Liver (tissue), 9 donors: ENCODE data around the gene SPSB1. TPM values are rescaled to one million over a fixed set of nuclear protein-coding genes. Genes with fewer than 3 reads are reported as not detected.

Experiments used
- DNase-seq: peaks from one replicate; pipeline ENCODE4 v3.0.0-alpha.2; 2017; ENCODE audit warnings: low spot score
- H3K27ac ChIP-seq, 2 donors: one replicate each; pipeline ENCODE4 v1.7.0; 2013; ENCODE audit warnings: inconsistent platforms in 2 of 2, low read length in 2 of 2, control low read depth in 1 of 2, low read depth in 1 of 2, mild to moderate bottlenecking in 1 of 2
- H3K27me3 ChIP-seq, 4 donors: one replicate each; pipeline versions ENCODE4 v1.6.1 to v1.7.0; 2013; ENCODE audit warnings: low read length in 3 of 4, inconsistent platforms in 1 of 4, mild to moderate bottlenecking in 1 of 4, moderate library complexity in 1 of 4; ENCODE audit not compliant: control insufficient read depth in 4 of 4, insufficient read depth in 4 of 4
- H3K36me3 ChIP-seq, 4 donors: one replicate each; pipeline versions ENCODE4 v1.6.1 to v1.7.0; 2013; ENCODE audit warnings: low read length in 3 of 4, mild to moderate bottlenecking in 3 of 4, low read depth in 1 of 4, moderate library complexity in 1 of 4; ENCODE audit not compliant: control insufficient read depth in 4 of 4, insufficient read depth in 3 of 4
- H3K4me1 ChIP-seq, 4 donors: one replicate each; pipeline versions ENCODE4 v1.6.1 to v1.7.0; 2013; ENCODE audit warnings: low read length in 3 of 4, mild to moderate bottlenecking in 3 of 4, moderate library complexity in 1 of 4; ENCODE audit not compliant: control insufficient read depth in 4 of 4, insufficient read depth in 4 of 4
- H3K4me3 ChIP-seq, 3 donors: one replicate each; pipeline versions ENCODE4 v1.6.1 to v1.7.0; 2013; ENCODE audit warnings: low read length in 3 of 3, control low read depth in 1 of 3, low read depth in 1 of 3, mild to moderate bottlenecking in 1 of 3
- H3K9ac ChIP-seq, 2 donors: one replicate each; pipeline ENCODE4 v1.7.0; 2013; ENCODE audit warnings: low read length in 2 of 2, mild to moderate bottlenecking in 2 of 2, moderate library complexity in 2 of 2, control low read depth in 1 of 2, low read depth in 1 of 2
- H3K9me3 ChIP-seq, 4 donors: one replicate each; pipeline versions ENCODE4 v1.6.1 to v1.7.0; 2013; ENCODE audit warnings: low read length in 3 of 4; ENCODE audit not compliant: control insufficient read depth in 4 of 4
- CTCF ChIP-seq: fragments of 150-350 bp; IDR thresholded peaks from 2 replicates; pipeline ENCODE4 v1.5.1; 2017; ENCODE audit warnings: improper control_type of control experiment, low read depth, low read length; ENCODE audit not compliant: missing input control
- FOXA1 ChIP-seq: IDR thresholded peaks from 2 replicates; pipeline ENCODE4 v1.6.1; 2016; ENCODE audit warnings: antibody characterized with exemption
- HNF4A ChIP-seq, 2 donors: conservative IDR thresholded peaks; 2 replicates each; pipeline ENCODE4 v1.6.1; 2016; ENCODE audit warnings: antibody characterized with exemption in 2 of 2, mild to moderate bottlenecking in 2 of 2
- HNF4G ChIP-seq: IDR thresholded peaks from 2 replicates; pipeline ENCODE4 v1.6.1; 2016; ENCODE audit warnings: antibody characterized with exemption
- JUND ChIP-seq, 2 donors: IDR thresholded peaks; 2 replicates each; pipeline ENCODE4 v1.6.1; 2016; ENCODE audit warnings: antibody characterized with exemption in 2 of 2
- MAX ChIP-seq: IDR thresholded peaks from 2 replicates; pipeline ENCODE4 v1.6.1; 2016; ENCODE audit warnings: antibody characterized with exemption
- NR2F2 ChIP-seq: IDR thresholded peaks from 2 replicates; pipeline ENCODE4 v1.6.1; 2016; ENCODE audit warnings: antibody characterized with exemption
- RAD21 ChIP-seq, 2 donors: IDR thresholded peaks; 2 replicates each; pipeline ENCODE4 v1.6.1; 2016; ENCODE audit warnings: antibody characterized with exemption in 2 of 2, mild to moderate bottlenecking in 2 of 2
- RXRA ChIP-seq, 2 donors: IDR thresholded peaks; 2 replicates each; pipeline ENCODE4 v1.6.1; 2017 to 2018; ENCODE audit warnings: antibody characterized with exemption in 2 of 2, mild to moderate bottlenecking in 1 of 2
- SP1 ChIP-seq: IDR thresholded peaks from 2 replicates; pipeline ENCODE4 v1.6.1; 2018; ENCODE audit warnings: antibody characterized with exemption, mild to moderate bottlenecking
- TAF1 ChIP-seq: conservative IDR thresholded peaks from 2 replicates; pipeline ENCODE4 v1.6.1; 2016; ENCODE audit warnings: antibody characterized with exemption, mild to moderate bottlenecking
- WGBS: extraction: QIAGEN DNeasy Blood & Tissue Kit; methylation state at CpG from one replicate; pipeline ENCODE4 v1.1.7; 2013; 5-methylcytosine and 5-hydroxymethylcytosine counted together
- polyA plus RNA-seq, 2 donors: library from polyadenylated mRNA; stranded (reverse) in 1 of 2; unstranded in 1 of 2; fragments of 200-250 nt in 1 of 2; fragments of >200 nt in 1 of 2; fragmentation: Nextera tagmentation in 1 of 2; extraction: Ambion mirVana in 1 of 2; gene quantifications; one replicate each; pipeline versions ENCODE4 v1.2.1 to v1.2.3, GENCODE V29; 2013 to 2015
- total RNA-seq, 2 donors: library from RNA; depleted of rRNA; stranded (reverse); fragments of >200 nt; gene quantifications; one replicate each; pipeline ENCODE4 v1.2.3, GENCODE V29; 2014
- TF ChIP-seq, protein P1 (sequence below): IDR thresholded peaks from 2 replicates; pipeline ENCODE4 v1.6.1; 2016; ENCODE audit warnings: antibody characterized with exemption
- TF ChIP-seq, protein P2 (sequence below): IDR thresholded peaks from 2 replicates; pipeline ENCODE4 v1.6.1; 2016; ENCODE audit warnings: antibody characterized with exemption
- donor health status: healthy.
- donor health status: healthy.
- donor health status: healthy.
- donor health status: healthy.
- donor health status: healthy.

The SPSB1 gene
- total and polyA plus RNA-seq, 4 donors: 4.1 to 22.6 (median 14.8) TPM

- Histone ChIP-seq H3K4me3 (no peak overlapping the region), H3K36me3 (peaks cover 0 to 4% (median 0%) of the 10 kb centered on the region in 4 donors), H3K27ac (no peak overlapping the region), H3K4me1 (no peaks in the 10 kb centered on the region), H3K9ac (no peak overlapping the region), H3K9me3 (no peaks in the 10 kb centered on the region), H3K27me3 (no peaks in the 10 kb centered on the region)
- no peak for DNase-seq
- TF ChIP-seq, protein P1, sequence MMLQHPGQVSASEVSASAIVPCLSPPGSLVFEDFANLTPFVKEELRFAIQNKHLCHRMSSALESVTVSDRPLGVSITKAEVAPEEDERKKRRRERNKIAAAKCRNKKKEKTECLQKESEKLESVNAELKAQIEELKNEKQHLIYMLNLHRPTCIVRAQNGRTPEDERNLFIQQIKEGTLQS: no peak
- TF ChIP-seq HNF4A (conservative IDR thresholded peaks at IDR 0.05) (no peak), JUND (IDR thresholded peaks at IDR 0.05) (no peak), RXRA (IDR thresholded peaks at IDR 0.05) (no peak), FOXA1 (no peak), SP1 (no peak), RAD21 (IDR thresholded peaks at IDR 0.05) (no peak)
- WGBS: 82% methylated on average over 27 of the region's 27 CpGs
Observed at GRCh38 chr1:9322661-9323244, 30.1 kb downstream of the SPSB1 start.

- H3K27ac ChIP-seq: no peak overlapping the region
- no peak overlapping the region for H3K9ac ChIP-seq
- TF ChIP-seq TAF1: no peak
- TF ChIP-seq, protein P1: no peak
- TF ChIP-seq MAX: no peak
- TF ChIP-seq SP1: no peak
- TF ChIP-seq RXRA (IDR thresholded peaks at IDR 0.05): no peak
- TF ChIP-seq HNF4A (conservative IDR thresholded peaks at IDR 0.05): no peak
- no peak for TF ChIP-seq HNF4G
- no peak for TF ChIP-seq CTCF
- whole genome bisulfite sequencing: 94% methylated on average over 33 of the region's 33 CpGs
- no peak for DNase-seq
- H3K9me3 ChIP-seq: no peaks in the 10 kb centered on the region
- peaks cover 0 to 2% (median 0%) of the 10 kb centered on the region in 4 donors for H3K36me3 ChIP-seq
- H3K4me1 ChIP-seq: no peaks in the 10 kb centered on the region
- H3K27me3 ChIP-seq: no peaks in the 10 kb centered on the region
- H3K4me3 ChIP-seq: no peak overlapping the region
Observed at GRCh38 chr1:9324246-9325096, 31.8 kb downstream of the SPSB1 start.

DNA sequence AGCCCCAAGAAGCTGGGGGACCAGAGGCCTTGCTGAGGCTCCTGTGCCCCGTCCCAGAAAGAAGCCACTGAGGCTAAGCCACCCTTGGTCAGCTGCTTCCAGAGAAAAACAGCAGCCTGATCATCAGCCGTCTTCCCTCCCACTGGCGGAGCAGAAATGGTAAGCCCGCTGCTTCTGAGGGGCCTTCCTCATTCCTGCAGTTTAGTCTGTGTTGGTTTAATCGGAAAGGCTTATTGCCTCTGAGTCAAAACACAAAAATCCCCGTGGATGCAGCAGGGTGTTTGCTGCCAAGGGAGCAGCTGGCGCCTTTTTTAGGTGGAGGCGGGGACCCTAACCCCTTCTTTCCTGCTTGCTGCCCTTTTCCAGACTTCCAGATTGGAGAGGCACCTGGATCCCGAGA lies 33.9 kb downstream of the SPSB1 start:
- H3K27me3 ChIP-seq: no peaks in the 10 kb centered on the region
- no peak overlapping the region for H3K4me3 ChIP-seq
- DNase-seq: no peak
- H3K9me3 ChIP-seq: no peaks in the 10 kb centered on the region
- H3K9ac ChIP-seq: no peak overlapping the region
- 91% methylated on average over 9 of the region's 9 CpGs for WGBS
- no peaks in the 10 kb centered on the region for H3K36me3 ChIP-seq
- H3K27ac ChIP-seq: no peak overlapping the region
- no peaks in the 10 kb centered on the region for H3K4me1 ChIP-seq
- TF ChIP-seq, protein P2, sequence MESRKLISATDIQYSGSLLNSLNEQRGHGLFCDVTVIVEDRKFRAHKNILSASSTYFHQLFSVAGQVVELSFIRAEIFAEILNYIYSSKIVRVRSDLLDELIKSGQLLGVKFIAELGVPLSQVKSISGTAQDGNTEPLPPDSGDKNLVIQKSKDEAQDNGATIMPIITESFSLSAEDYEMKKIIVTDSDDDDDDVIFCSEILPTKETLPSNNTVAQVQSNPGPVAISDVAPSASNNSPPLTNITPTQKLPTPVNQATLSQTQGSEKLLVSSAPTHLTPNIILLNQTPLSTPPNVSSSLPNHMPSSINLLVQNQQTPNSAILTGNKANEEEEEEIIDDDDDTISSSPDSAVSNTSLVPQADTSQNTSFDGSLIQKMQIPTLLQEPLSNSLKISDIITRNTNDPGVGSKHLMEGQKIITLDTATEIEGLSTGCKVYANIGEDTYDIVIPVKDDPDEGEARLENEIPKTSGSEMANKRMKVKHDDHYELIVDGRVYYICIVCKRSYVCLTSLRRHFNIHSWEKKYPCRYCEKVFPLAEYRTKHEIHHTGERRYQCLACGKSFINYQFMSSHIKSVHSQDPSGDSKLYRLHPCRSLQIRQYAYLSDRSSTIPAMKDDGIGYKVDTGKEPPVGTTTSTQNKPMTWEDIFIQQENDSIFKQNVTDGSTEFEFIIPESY: no peak
- TF ChIP-seq NR2F2: no peak
- TF ChIP-seq RAD21 (IDR thresholded peaks at IDR 0.05): no peak
- no peak for TF ChIP-seq RXRA (IDR thresholded peaks at IDR 0.05)
- TF ChIP-seq MAX: no peak
